Caco-2 (cell line): ENCODE data around the gene TNFSF15. TPM values are rescaled to one million over a fixed set of nuclear protein-coding genes. Genes with fewer than 3 reads are reported as not detected.

Experiments used
- BruUV-seq: library from RNA; stranded (reverse); fragments of 400-500 nt; replicated peaks from 2 replicates; lab custom pipeline; 2021; lab: Mats Ljungman, UMichigan
- CTCF ChIA-PET: fragments of 300-600 bp; sonication (Branson Sonifier 250); formaldehyde crosslinking; loops from one replicate; lab custom pipeline; 2022; ENCODE audit warnings: antibody characterized with exemption; lab: Charles Lee
- POLR2A ChIA-PET: fragments of 300-600 bp; sonication (Branson Sonifier 250); formaldehyde crosslinking; loops from one replicate; lab custom pipeline; 2022; ENCODE audit warnings: antibody characterized with exemption; lab: Charles Lee
- DNase-seq, 2 experiments: peaks; one replicate each; pipeline versions ENCODE4 v3.0.0 to v3.0.0-alpha.2; 2020 to 2022
- H3K27me3 ChIP-seq: replicated peaks from 2 replicates; pipeline ENCODE4 v1.6.0; 2011; ENCODE audit warnings: low read length; ENCODE audit not compliant: control insufficient read depth, insufficient read depth
- H3K36me3 ChIP-seq: 2 replicates; pipeline ENCODE4 v1.5.1; 2011; ENCODE audit warnings: low read length; ENCODE audit not compliant: control insufficient read depth, insufficient read depth
- H3K4me1 ChIP-seq: fragments of 250-450 bp; sonication (Bioruptor Pico); 2 replicates; pipeline ENCODE4 v1.5.1; 2020; ENCODE audit warnings: mild to moderate bottlenecking
- H3K4me3 ChIP-seq: 2 replicates; pipeline ENCODE4 v1.5.1; 2011; ENCODE audit warnings: low read depth, mild to moderate bottlenecking, control low read depth, low read length
- H3K9me3 ChIP-seq: fragments of 250-450 bp; sonication (Bioruptor Pico); 2 replicates; pipeline ENCODE4 v1.5.1; 2020; ENCODE audit warnings: mild to moderate bottlenecking, moderate library complexity
- H3K27ac Mint-ChIP-seq: one replicate; pipeline ENCODE4 v1.8.0; 2022; ENCODE audit warnings: mixed read lengths; ENCODE audit not compliant: unreplicated experiment
- H3K27me3 Mint-ChIP-seq: one replicate; pipeline ENCODE4 v1.8.0; 2022; ENCODE audit warnings: mixed read lengths; ENCODE audit not compliant: insufficient read depth, unreplicated experiment
- H3K36me3 Mint-ChIP-seq: one replicate; pipeline ENCODE4 v1.8.0; 2022; ENCODE audit warnings: mild to moderate bottlenecking, mixed read lengths; ENCODE audit not compliant: insufficient read depth, unreplicated experiment
- H3K4me1 Mint-ChIP-seq: one replicate; pipeline ENCODE4 v1.8.0; 2022; ENCODE audit warnings: low read depth, mixed read lengths; ENCODE audit not compliant: unreplicated experiment
- H3K4me3 Mint-ChIP-seq: one replicate; pipeline ENCODE4 v1.8.0; 2022; ENCODE audit warnings: mild to moderate bottlenecking, moderate library complexity, mixed read lengths; ENCODE audit not compliant: unreplicated experiment
- H3K9me3 Mint-ChIP-seq: one replicate; pipeline ENCODE4 v1.8.0; 2022; ENCODE audit warnings: mixed read lengths; ENCODE audit not compliant: unreplicated experiment
- intact Hi-C: fragments of 100-400 bp; cut with micrococcal nuclease; formaldehyde crosslinking; loops from one replicate; pipeline ENCODE4 v1.10.0; 2022; ENCODE audit not compliant: unreplicated experiment
- total RNA-seq: library from RNA; stranded (reverse); gene quantifications from 2 replicates; pipeline ENCODE4 v1.2.3, GENCODE V29; 2022
- TF ChIP-seq, protein P1 (sequence below), 2 experiments: fragments of 200-600 bp in 1 of 2; IDR thresholded peaks; 1 replicate in 1 of 2; 2 replicates in 1 of 2; pipeline versions ENCODE4 v1.5.1 to v1.8.0; 2011 to 2022; ENCODE audit warnings: antibody characterized with exemption in 1 of 2, control low read depth in 1 of 2, inconsistent platforms in 1 of 2, low read depth in 1 of 2, low read length in 1 of 2, mild to moderate bottlenecking in 1 of 2, moderate library complexity in 1 of 2; ENCODE audit not compliant: insufficient read depth in 1 of 2, severe bottlenecking in 1 of 2, unreplicated experiment in 1 of 2

Gene TNFSF15
- total RNA-seq, 1 experiment from 2014 or later: 0.66 TPM

DNA sequence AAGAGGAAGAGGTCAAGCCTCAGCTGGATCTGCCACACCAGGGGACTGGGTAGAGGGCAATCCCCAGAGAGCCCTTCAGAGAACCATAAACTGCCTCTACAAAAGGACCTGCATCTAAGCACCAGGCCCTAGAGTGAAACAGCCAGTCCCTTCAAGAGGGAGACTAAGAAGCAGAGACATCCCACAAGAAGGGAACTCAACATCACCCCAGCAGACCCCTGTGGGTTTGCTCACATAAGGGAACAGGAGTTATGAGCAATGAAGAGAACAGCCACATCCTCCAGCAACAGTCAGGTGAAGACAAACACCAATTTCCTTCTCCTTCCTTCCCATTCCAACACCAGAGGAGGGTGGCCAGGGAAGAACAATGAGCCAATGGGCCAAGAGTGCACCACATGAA lies 48.9 kb downstream of the TNFSF15 start:
- POLR2A ChIA-PET: no interaction called here

DNA sequence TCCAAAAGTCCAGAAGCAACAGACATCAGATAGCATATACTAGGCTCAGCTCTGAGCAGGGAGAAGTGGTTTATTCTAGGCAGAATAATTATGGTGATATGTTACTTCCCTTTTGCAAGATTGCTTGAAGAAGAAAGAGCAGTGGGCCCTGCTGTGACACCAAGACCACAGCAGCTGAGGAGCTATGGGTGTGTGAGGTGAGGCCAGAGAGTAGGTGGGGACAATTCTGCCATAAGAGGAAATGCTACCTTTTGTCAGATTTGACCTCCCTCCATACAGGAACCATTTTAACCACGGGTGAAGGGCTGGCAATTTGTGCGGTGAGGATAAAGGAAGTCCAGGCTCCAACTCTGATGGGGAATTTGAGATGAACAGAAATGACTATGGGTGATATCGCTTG lies 51.3 kb downstream of the TNFSF15 start:
- H3K27me3 Mint-ChIP-seq: peaks cover 7% of the 10 kb centered on the region
- intact Hi-C loops: no loop called here
- Histone ChIP-seq H3K36me3 (no peaks in the 10 kb centered on the region), H3K4me3 (no peak overlapping the region), H3K9me3 (no peaks in the 10 kb centered on the region; the same call in 1 of the 2 replicates), H3K27me3 (no peaks in the 10 kb centered on the region), H3K4me1 (no peaks in the 10 kb centered on the region)
- TF ChIP-seq, protein P1, sequence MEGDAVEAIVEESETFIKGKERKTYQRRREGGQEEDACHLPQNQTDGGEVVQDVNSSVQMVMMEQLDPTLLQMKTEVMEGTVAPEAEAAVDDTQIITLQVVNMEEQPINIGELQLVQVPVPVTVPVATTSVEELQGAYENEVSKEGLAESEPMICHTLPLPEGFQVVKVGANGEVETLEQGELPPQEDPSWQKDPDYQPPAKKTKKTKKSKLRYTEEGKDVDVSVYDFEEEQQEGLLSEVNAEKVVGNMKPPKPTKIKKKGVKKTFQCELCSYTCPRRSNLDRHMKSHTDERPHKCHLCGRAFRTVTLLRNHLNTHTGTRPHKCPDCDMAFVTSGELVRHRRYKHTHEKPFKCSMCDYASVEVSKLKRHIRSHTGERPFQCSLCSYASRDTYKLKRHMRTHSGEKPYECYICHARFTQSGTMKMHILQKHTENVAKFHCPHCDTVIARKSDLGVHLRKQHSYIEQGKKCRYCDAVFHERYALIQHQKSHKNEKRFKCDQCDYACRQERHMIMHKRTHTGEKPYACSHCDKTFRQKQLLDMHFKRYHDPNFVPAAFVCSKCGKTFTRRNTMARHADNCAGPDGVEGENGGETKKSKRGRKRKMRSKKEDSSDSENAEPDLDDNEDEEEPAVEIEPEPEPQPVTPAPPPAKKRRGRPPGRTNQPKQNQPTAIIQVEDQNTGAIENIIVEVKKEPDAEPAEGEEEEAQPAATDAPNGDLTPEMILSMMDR (IDR thresholded peaks at IDR 0.05; ENCODE audit: insufficient read depth in 1 of 2, low read depth in 1 of 2, low read length in 1 of 2, severe bottlenecking in 1 of 2, unreplicated experiment in 1 of 2): no peak
- no TSS peak for BruUV-seq
- H3K4me3 Mint-ChIP-seq: no peak overlapping the region
- no peak overlapping the region for H3K27ac Mint-ChIP-seq
- CTCF ChIA-PET: no interaction called here
- no peak for DNase-seq
- no peaks in the 10 kb centered on the region for H3K36me3 Mint-ChIP-seq
- H3K4me1 Mint-ChIP-seq: no peaks in the 10 kb centered on the region
- POLR2A ChIA-PET: no interaction called here
- H3K9me3 Mint-ChIP-seq: no peaks in the 10 kb centered on the region

More for the DNA sequence above, 48.9 kb downstream of the TNFSF15 start:
- no peak overlapping the region for H3K4me3 ChIP-seq
- CTCF ChIA-PET: no interaction called here
- Mint-ChIP-seq H3K9me3 (no peaks in the 10 kb centered on the region), H3K36me3 (no peaks in the 10 kb centered on the region), H3K27me3 (peaks cover 7% of the 10 kb centered on the region), H3K4me1 (no peaks in the 10 kb centered on the region), H3K27ac (no peak overlapping the region), H3K4me3 (no peak overlapping the region)
- intact Hi-C loops: no loop called here
- no peaks in the 10 kb centered on the region for H3K4me1 ChIP-seq
- BruUV-seq: no TSS peak
- TF ChIP-seq, protein P1 (IDR thresholded peaks at IDR 0.05; ENCODE audit: insufficient read depth in 1 of 2, low read depth in 1 of 2, low read length in 1 of 2, severe bottlenecking in 1 of 2, unreplicated experiment in 1 of 2): no peak
- H3K9me3 ChIP-seq: no peaks in the 10 kb centered on the region; the same call in 1 of the 2 replicates
- no peak for DNase-seq
- H3K36me3 ChIP-seq: no peaks in the 10 kb centered on the region
- no peaks in the 10 kb centered on the region for H3K27me3 ChIP-seq

DNA sequence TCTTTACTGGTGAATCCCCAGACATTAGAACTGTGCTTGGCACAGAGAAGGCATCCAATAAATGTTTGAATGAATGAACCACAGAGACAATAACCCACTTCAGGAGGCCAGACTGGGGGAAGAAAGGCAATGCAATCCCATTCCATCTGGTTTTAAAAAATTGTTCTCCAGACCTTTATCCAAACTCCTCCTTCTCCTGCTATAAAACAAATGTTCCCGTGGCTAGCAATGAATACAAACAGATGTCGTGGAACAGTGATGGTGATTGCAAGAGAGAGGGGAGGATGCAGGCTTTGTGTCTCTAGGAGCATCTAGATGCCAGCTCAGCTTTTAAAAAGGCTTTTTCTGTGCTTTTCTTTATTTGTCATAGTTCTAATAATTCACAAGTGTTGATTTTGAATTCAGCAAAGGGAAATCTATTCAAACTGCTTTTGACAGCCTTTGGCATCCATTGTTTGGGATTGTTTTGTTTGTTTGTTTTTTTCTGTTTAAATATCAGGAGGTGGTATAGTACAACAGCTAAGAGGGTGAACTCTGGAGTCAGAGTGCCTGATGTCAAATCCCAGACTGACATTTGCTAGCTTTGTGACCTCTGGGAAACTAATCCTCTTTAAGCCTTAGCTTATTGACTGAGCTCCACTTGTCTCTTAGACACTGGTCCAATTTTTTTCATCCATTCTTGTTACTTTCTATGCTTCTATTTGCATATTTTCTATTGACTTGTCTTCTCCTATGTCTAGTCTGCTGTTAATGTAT lies 59.1 kb downstream of the TNFSF15 start:
- intact Hi-C loops: loop anchor here (2.0 kb wide), 1 partner anchor 52 kb away; no protein-coding TSS in a partner anchor
- Mint-ChIP-seq H3K4me1 (no peaks in the 10 kb centered on the region), H3K27ac (no peak overlapping the region), H3K4me3 (no peak overlapping the region), H3K9me3 (no peaks in the 10 kb centered on the region), H3K36me3 (no peaks in the 10 kb centered on the region), H3K27me3 (no peaks in the 10 kb centered on the region)
- Histone ChIP-seq H3K36me3 (no peaks in the 10 kb centered on the region), H3K4me1 (no peaks in the 10 kb centered on the region), H3K27me3 (no peaks in the 10 kb centered on the region), H3K9me3 (no peaks in the 10 kb centered on the region), H3K4me3 (no peak overlapping the region)
- ChIA-PET POLR2A (no interaction called here), CTCF (no interaction called here)
- TF ChIP-seq, protein P1 (IDR thresholded peaks at IDR 0.05; ENCODE audit: insufficient read depth in 1 of 2, low read depth in 1 of 2, low read length in 1 of 2, severe bottlenecking in 1 of 2, unreplicated experiment in 1 of 2): no peak
- DNase-seq: no peak
- BruUV-seq: no TSS peak
